GM11168 (cell line): ENCODE data around the gene GMEB1.
"Not testable (repeated sequence)": the region's sequence is repeated elsewhere in the genome, so short reads cannot be mapped to it uniquely, and the experiment has no call there.

Experiments
- in situ Hi-C: fragments of 300-500 bp; cut with MboI; formaldehyde crosslinking; loops from one replicate; pipeline ENCODE4 v1.12.0; 2022; ENCODE audit warnings: low sequenced_read_pairs; ENCODE audit not compliant: unreplicated experiment

GMEB1 gene

GRCh38 chr1:28744184-28744583, 75.6 kb downstream of the GMEB1 start:
- in situ Hi-C loops, result no loop called here

GRCh38 chr1:28745653-28746173, 77.1 kb downstream of the GMEB1 start:
- in situ Hi-C loops, result no loop called here

GRCh38 chr1:28750330-28750729, 81.7 kb downstream of the GMEB1 start:
- in situ Hi-C loops, result no loop called here

- in situ Hi-C loops, result not testable (repeated sequence)
These were observed 82.2 kb downstream of the GMEB1 start for GRCh38 chr1:28750771-28751294.

GRCh38 chr1:28751315-28752060, 82.9 kb downstream of the GMEB1 start:
- in situ Hi-C loops, result no loop called here

- in situ Hi-C loops, result no loop called here
These were observed 87.1 kb downstream of the GMEB1 start for GRCh38 chr1:28755701-28756100.

GRCh38 chr1:28756846-28757245, 88.3 kb downstream of the GMEB1 start:
- in situ Hi-C loops, result no loop called here

GRCh38 chr1:28758420-28758819, 89.8 kb downstream of the GMEB1 start:
- in situ Hi-C loops, result no loop called here

GRCh38 chr1:28759257-28759656, 90.7 kb downstream of the GMEB1 start:
- in situ Hi-C loops, result no loop called here

GRCh38 chr1:28761189-28761588, 92.6 kb downstream of the GMEB1 start:
- in situ Hi-C loops, result no loop called here

GRCh38 chr1:28766532-28767183, 98.1 kb downstream of the GMEB1 start:
- in situ Hi-C loops, result no loop called here
